Neural cell (in vitro differentiated cells): Measurements from ENCODE around the gene RBM19. TPM values are rescaled to one million over a fixed set of nuclear protein-coding genes. Genes with fewer than 3 reads are reported as not detected.

Experiments used
- H2AFZ ChIP-seq: fragments of 200-600, 300-800 bp; sonication (generic), shearing (Covaris generic); 2 replicates; pipeline ENCODE4 v1.6.0; 2014; ENCODE audit warnings: low read depth, mild to moderate bottlenecking, antibody characterized with exemption, low read length, moderate library complexity
- H3F3A ChIP-seq: fragments of 200-600 bp; shearing (Covaris generic); 2 replicates; pipeline ENCODE4 v1.6.1; 2016; ENCODE audit warnings: mild to moderate bottlenecking, moderate library complexity, mixed read lengths, antibody characterized with exemption, low read length; ENCODE audit not compliant: insufficient read depth, poor library complexity, severe bottlenecking
- H3K27ac ChIP-seq: fragments of 200-600, 300-800 bp; sonication (generic), shearing (Covaris generic); 2 replicates; pipeline ENCODE4 v1.5.1; 2014; ENCODE audit warnings: mild to moderate bottlenecking, low read length, moderate library complexity
- H3K27me3 ChIP-seq: fragments of 300-800, 200-600 bp; sonication (generic), shearing (Covaris generic); 2 replicates; pipeline ENCODE4 v1.6.0; 2014; ENCODE audit warnings: mild to moderate bottlenecking, low read depth, low read length, moderate library complexity; ENCODE audit not compliant: insufficient read depth
- H3K36me3 ChIP-seq: fragments of 300-800, 200-600 bp; sonication (generic), shearing (Covaris generic); 2 replicates; pipeline ENCODE4 v1.5.1; 2014; ENCODE audit warnings: mild to moderate bottlenecking, antibody characterized with exemption, low read length, moderate library complexity; ENCODE audit not compliant: insufficient read depth
- H3K4me2 ChIP-seq: fragments of 300-800, 200-600 bp; sonication (generic), shearing (Covaris generic); 2 replicates; pipeline ENCODE4 v1.6.0; 2014; ENCODE audit warnings: mild to moderate bottlenecking, low read length
- H3K4me3 ChIP-seq: fragments of 300-800, 200-600 bp; sonication (generic), shearing (Covaris generic); 2 replicates; pipeline ENCODE4 v1.5.1; 2014; ENCODE audit warnings: mild to moderate bottlenecking, low read length, moderate library complexity
- H3K79me2 ChIP-seq: fragments of 200-600 bp; shearing (Covaris generic); replicated peaks from 2 replicates; pipeline ENCODE4 v1.6.0; 2014; ENCODE audit warnings: mild to moderate bottlenecking, low read length, moderate library complexity; ENCODE audit not compliant: insufficient read depth
- H3K9ac ChIP-seq: fragments of 300-800, 200-600 bp; sonication (generic), shearing (Covaris generic); 2 replicates; pipeline ENCODE4 v1.6.1; 2016; ENCODE audit warnings: mild to moderate bottlenecking, low read length, mixed read lengths
- H3K9me2 ChIP-seq: fragments of 200-600 bp; shearing (Covaris generic); 2 replicates; pipeline ENCODE4 v1.6.1; 2016; ENCODE audit warnings: mild to moderate bottlenecking, low read length, mixed read lengths; ENCODE audit not compliant: insufficient read depth
- H3K9me3 ChIP-seq: fragments of 200-600, 300-800 bp; sonication (generic), shearing (Covaris generic); 2 replicates; pipeline ENCODE4 v1.6.1; 2016; ENCODE audit warnings: mild to moderate bottlenecking, mixed run types, low read length, moderate library complexity, mixed read lengths
- H4K20me1 ChIP-seq: fragments of 200-600 bp; shearing (Covaris generic); 2 replicates; pipeline ENCODE4 v1.6.1; 2016; ENCODE audit warnings: mild to moderate bottlenecking, mixed run types; ENCODE audit not compliant: insufficient read depth
- EP300 ChIP-seq: fragments of 450-650 bp; conservative IDR thresholded peaks from 2 replicates; pipeline ENCODE4 v1.6.1; 2014; ENCODE audit warnings: antibody characterized with exemption, mild to moderate bottlenecking, moderate library complexity; ENCODE audit not compliant: poor library complexity, severe bottlenecking
- EZH2 ChIP-seq: fragments of 200-600, 300-800 bp; shearing (Covaris generic), sonication (generic); IDR thresholded peaks from 2 replicates; pipeline ENCODE4 v1.6.1; 2014; ENCODE audit warnings: antibody characterized with exemption, low read length, borderline replicate concordance, mild to moderate bottlenecking; ENCODE audit not compliant: insufficient read depth, poor library complexity, severe bottlenecking
- MXI1 ChIP-seq: fragments of 450-650 bp; conservative IDR thresholded peaks from 2 replicates; pipeline ENCODE4 v1.6.1; 2014; ENCODE audit warnings: antibody characterized with exemption, mild to moderate bottlenecking; ENCODE audit not compliant: poor library complexity, severe bottlenecking
- POLR2AphosphoS5 ChIP-seq: IDR thresholded peaks from 2 replicates; pipeline ENCODE4 v1.6.1; 2012
- RAD21 ChIP-seq: fragments of 450-650 bp; conservative IDR thresholded peaks from 2 replicates; pipeline ENCODE4 v1.6.1; 2014; ENCODE audit warnings: antibody characterized with exemption, mild to moderate bottlenecking, moderate library complexity
- SMC3 ChIP-seq: fragments of 450-650 bp; conservative IDR thresholded peaks from 2 replicates; pipeline ENCODE4 v1.6.1; 2014; ENCODE audit warnings: antibody characterized with exemption, mild to moderate bottlenecking, moderate library complexity; ENCODE audit not compliant: poor library complexity
- TAF1 ChIP-seq: IDR thresholded peaks from 2 replicates; pipeline ENCODE4 v1.6.1; 2012; ENCODE audit warnings: low read depth
- polyA plus RNA-seq: library from polyadenylated mRNA; depleted of rRNA; stranded (reverse); fragments of >200 nt; gene quantifications from 2 replicates; pipeline ENCODE4 v1.2.3, GENCODE V29; 2014
- TF ChIP-seq, protein P1 (sequence below): fragments of 450-650 bp; IDR thresholded peaks from 2 replicates; pipeline ENCODE4 v1.5.1; 2014; ENCODE audit warnings: antibody characterized with exemption, mild to moderate bottlenecking, moderate library complexity; ENCODE audit not compliant: poor library complexity, severe bottlenecking
- TF ChIP-seq, protein P2 (sequence below): IDR thresholded peaks from 2 replicates; pipeline ENCODE4 v1.6.1; 2012; ENCODE audit warnings: borderline replicate concordance

Gene RBM19
- polyA plus RNA-seq, 1 donor from 2014 or later = 14.2 TPM

DNA sequence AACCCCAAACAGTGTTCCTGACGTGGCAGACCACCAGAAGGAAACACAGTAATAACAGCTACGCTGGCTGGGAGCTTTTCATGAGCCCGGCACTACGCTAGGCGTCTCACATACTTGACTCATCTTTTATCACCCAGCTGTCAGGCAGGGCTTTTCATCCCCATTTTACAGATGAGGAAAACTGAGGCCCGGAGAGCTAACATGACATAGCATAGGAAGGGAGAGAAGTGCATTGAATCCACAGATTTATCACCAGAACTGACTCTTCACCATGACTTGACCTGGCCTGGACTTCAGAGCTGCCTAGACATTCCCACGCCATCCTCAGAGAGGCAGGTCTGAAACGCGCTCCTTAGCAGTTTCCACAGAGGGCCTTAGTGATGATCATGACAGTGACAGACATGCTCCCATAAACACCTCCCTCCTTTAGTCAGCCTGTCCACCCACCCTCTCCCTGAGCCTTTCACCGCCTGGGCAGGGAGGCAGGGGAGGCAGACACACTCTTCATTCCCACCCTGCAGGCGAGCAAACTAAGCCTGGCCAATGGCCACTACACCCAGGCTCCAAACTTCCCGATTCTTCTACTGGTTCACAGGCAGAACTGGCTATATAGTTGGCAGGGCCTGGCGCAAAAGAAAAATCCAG lies 56.2 kb downstream of the RBM19 start:
- no peaks in the 10 kb centered on the region for H4K20me1 ChIP-seq
- H2AFZ ChIP-seq = no peak overlapping the region
- H3F3A ChIP-seq = no peaks in the 10 kb centered on the region
- TF ChIP-seq MXI1 (no peak), EZH2 (no peak), EP300 (no peak), RAD21 (no peak), TAF1 (no peak), SMC3 (no peak), POLR2AphosphoS5 (no peak)
- TF ChIP-seq, protein P1, sequence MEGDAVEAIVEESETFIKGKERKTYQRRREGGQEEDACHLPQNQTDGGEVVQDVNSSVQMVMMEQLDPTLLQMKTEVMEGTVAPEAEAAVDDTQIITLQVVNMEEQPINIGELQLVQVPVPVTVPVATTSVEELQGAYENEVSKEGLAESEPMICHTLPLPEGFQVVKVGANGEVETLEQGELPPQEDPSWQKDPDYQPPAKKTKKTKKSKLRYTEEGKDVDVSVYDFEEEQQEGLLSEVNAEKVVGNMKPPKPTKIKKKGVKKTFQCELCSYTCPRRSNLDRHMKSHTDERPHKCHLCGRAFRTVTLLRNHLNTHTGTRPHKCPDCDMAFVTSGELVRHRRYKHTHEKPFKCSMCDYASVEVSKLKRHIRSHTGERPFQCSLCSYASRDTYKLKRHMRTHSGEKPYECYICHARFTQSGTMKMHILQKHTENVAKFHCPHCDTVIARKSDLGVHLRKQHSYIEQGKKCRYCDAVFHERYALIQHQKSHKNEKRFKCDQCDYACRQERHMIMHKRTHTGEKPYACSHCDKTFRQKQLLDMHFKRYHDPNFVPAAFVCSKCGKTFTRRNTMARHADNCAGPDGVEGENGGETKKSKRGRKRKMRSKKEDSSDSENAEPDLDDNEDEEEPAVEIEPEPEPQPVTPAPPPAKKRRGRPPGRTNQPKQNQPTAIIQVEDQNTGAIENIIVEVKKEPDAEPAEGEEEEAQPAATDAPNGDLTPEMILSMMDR = no peak
- TF ChIP-seq, protein P2, sequence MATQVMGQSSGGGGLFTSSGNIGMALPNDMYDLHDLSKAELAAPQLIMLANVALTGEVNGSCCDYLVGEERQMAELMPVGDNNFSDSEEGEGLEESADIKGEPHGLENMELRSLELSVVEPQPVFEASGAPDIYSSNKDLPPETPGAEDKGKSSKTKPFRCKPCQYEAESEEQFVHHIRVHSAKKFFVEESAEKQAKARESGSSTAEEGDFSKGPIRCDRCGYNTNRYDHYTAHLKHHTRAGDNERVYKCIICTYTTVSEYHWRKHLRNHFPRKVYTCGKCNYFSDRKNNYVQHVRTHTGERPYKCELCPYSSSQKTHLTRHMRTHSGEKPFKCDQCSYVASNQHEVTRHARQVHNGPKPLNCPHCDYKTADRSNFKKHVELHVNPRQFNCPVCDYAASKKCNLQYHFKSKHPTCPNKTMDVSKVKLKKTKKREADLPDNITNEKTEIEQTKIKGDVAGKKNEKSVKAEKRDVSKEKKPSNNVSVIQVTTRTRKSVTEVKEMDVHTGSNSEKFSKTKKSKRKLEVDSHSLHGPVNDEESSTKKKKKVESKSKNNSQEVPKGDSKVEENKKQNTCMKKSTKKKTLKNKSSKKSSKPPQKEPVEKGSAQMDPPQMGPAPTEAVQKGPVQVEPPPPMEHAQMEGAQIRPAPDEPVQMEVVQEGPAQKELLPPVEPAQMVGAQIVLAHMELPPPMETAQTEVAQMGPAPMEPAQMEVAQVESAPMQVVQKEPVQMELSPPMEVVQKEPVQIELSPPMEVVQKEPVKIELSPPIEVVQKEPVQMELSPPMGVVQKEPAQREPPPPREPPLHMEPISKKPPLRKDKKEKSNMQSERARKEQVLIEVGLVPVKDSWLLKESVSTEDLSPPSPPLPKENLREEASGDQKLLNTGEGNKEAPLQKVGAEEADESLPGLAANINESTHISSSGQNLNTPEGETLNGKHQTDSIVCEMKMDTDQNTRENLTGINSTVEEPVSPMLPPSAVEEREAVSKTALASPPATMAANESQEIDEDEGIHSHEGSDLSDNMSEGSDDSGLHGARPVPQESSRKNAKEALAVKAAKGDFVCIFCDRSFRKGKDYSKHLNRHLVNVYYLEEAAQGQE = no peak
- no peak overlapping the region for H3K9ac ChIP-seq
- H3K9me3 ChIP-seq = no peaks in the 10 kb centered on the region
- no peak overlapping the region for H3K4me3 ChIP-seq
- no peak overlapping the region for H3K27ac ChIP-seq
- H3K36me3 ChIP-seq = no peaks in the 10 kb centered on the region
- H3K27me3 ChIP-seq = no peaks in the 10 kb centered on the region
- H3K4me2 ChIP-seq = no peak overlapping the region
- no peaks in the 10 kb centered on the region for H3K9me2 ChIP-seq
- H3K79me2 ChIP-seq = no peaks in the 10 kb centered on the region

DNA sequence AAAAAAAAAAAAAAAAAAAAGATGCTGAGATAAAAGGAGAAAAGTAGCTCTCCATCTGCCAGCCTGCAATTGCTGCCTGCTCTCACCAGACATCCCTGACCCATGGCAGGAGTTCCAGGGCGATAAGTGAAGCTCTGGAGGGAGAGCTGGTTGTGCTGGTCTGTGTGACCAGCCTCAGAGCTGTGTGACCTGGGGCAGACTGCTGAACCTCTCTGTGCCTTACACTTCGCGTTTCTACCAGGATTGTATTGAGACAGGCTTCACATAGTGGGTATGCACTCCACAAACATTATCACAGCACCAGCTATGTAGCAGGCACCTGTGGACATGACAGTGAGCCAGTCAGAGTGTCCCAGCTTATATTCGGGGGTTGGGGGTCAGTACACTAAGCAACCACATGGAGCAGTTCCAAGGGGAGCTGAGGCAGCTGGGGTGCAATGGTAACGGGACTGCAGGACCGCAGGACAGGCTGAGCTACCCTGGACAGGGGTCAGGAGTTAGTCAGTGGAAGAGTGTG lies 57.5 kb downstream of the RBM19 start:
- H4K20me1 ChIP-seq = no peaks in the 10 kb centered on the region
- H3K27me3 ChIP-seq = no peaks in the 10 kb centered on the region
- TF ChIP-seq POLR2AphosphoS5 (no peak), MXI1 (no peak), SMC3 (no peak), EP300 (no peak), EZH2 (no peak), TAF1 (no peak), RAD21 (no peak)
- TF ChIP-seq, protein P2 = no peak
- TF ChIP-seq, protein P1 = no peak
- no peaks in the 10 kb centered on the region for H3K9me3 ChIP-seq
- H3K79me2 ChIP-seq = no peaks in the 10 kb centered on the region
- H3K9me2 ChIP-seq = no peaks in the 10 kb centered on the region
- no peaks in the 10 kb centered on the region for H3K36me3 ChIP-seq
- no peak overlapping the region for H3K9ac ChIP-seq
- H3K4me3 ChIP-seq = no peak overlapping the region
- H3K27ac ChIP-seq = no peak overlapping the region
- no peak overlapping the region for H2AFZ ChIP-seq
- no peaks in the 10 kb centered on the region for H3F3A ChIP-seq
- no peak overlapping the region for H3K4me2 ChIP-seq
